GM21737 (cell line): ENCODE results near the gene UROC1.

Source experiments
- ATAC-seq: cut with Tn5 transposase; IDR thresholded peaks from one replicate; pipeline ENCODE4 v1.9.1; 2021; ENCODE audit warnings: mild to moderate bottlenecking, moderate library complexity; ENCODE audit not compliant: unreplicated experiment

Gene UROC1

DNA sequence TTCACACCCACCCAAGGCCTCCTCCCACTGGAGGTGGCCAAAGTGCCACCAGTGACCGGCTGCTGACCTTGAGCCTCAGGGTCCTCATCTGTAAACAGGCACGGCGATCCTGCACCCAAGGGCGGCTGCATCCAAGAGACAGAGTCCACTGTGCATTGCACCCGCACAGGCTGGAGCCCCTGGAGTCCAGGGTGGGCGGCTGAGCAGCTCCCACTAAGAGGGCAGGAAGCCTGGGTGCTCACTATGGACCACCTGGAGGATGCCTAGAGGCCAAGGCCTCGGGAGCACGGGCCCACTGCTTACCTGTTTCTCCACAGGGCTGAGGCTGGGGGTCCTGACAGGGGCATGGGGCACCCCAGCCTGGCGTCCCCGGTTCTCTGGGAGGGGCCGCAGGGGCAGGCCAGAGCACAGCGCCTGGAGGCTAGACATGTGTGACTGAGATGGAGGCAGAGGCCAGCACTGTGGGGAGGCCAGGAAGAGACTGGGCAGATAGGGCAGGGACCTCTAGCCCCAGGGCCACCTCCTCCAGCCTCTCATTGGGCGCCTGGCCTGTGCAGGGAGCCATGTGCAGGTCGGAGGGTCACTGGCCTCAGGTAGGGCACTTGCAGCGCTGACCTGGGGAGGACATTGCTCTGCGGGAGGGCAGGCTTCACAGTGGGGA lies at the start of gene UROC1:
Gene UROC1, minus strand, starts transcription at position 483 of the 661 bp plus-strand sequence. Its CDS starts 54 bp downstream, at position 429.
- ATAC-seq, result no peak

GRCh38 chr3:126562737-126563276 lies 45.2 kb upstream of the UROC1 start:
- no peak for ATAC-seq

- no peak for ATAC-seq
Observed at GRCh38 chr3:126558336-126559071, 40.9 kb upstream of the UROC1 start, which contains the start of gene C3orf22. TSS of gene C3orf22 (minus strand) at chr3:126558932. CDS start at chr3:126553390, 5,542 bp downstream.

GRCh38 chr3:126557761-126558160 lies 40.2 kb upstream of the UROC1 start:
- ATAC-seq, result no peak

DNA sequence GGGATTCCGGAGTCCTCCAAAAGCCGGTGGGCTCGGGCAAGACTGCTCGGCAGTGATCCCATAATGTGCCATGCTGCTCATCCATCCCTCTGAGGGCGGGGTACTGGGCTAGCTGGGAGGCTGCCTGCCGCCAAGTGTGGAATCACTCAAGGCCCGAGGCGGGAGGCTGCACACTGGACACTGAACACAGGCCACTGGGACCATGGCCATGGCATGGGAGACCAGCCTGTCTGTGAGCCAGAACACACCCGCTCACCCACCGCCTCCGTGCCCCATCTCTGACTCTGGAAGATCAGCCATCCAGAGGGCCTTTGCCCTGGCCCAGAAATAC lies 39.8 kb upstream of the UROC1 start:
- no peak for ATAC-seq

- ATAC-seq, result no peak
Observed at GRCh38 chr3:126556637-126557414, 39.3 kb upstream of the UROC1 start.

GRCh38 chr3:126555795-126556636 lies 38.4 kb upstream of the UROC1 start:
- ATAC-seq, result no peak

DNA sequence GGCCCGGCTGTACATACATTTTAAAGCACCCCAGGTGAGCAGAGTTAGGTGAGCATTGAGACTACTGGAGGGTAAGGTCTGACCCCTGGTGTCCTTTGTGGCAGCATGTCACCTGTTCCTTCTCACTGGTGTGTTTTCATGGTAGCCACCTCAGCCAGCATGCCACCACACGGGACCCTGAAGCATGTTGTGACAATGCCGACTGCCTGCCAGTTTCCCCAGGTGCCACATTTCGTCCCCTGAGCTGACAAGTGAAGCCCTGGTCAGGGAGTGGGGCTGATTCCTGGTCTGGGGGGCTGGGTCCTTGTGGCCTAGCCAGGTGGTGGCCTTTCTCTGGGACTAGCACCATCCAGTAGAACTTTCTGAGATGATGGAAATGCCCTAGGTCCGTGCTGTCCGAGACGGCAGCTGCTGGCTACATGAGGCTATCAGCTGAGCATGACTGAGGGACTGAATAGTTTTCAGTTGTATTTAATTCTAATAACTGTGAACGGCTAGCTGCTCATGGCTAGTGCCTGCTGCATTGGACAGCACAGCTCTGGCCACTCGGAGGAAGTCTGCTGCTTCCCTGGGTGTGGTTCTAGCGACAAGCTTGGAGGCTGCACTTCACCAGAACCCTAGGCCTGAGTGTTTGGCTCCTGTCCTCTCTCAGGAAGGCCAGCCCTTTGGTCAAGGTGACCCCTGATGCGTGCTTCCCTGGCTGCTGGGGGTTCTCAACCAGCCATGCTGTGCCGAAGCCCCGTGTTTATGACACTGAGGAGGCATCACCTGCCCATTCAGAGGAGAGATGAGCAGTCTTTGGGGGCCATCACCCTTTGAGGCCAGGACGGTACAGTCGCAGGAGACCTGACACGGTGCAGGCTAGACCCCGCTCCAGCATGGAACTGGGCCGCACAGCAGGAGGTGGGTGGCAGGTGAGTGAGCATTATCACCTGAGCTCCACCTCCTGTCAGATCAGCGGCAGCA lies 37.3 kb upstream of the UROC1 start:
- no peak for ATAC-seq

GRCh38 chr3:126553284-126554084 lies 35.9 kb upstream of the UROC1 start:
- ATAC-seq, result no peak

GRCh38 chr3:126552688-126553283 lies 35.2 kb upstream of the UROC1 start:
- no peak for ATAC-seq

- ATAC-seq, result no peak
Observed at GRCh38 chr3:126551839-126552687, 34.5 kb upstream of the UROC1 start.

DNA sequence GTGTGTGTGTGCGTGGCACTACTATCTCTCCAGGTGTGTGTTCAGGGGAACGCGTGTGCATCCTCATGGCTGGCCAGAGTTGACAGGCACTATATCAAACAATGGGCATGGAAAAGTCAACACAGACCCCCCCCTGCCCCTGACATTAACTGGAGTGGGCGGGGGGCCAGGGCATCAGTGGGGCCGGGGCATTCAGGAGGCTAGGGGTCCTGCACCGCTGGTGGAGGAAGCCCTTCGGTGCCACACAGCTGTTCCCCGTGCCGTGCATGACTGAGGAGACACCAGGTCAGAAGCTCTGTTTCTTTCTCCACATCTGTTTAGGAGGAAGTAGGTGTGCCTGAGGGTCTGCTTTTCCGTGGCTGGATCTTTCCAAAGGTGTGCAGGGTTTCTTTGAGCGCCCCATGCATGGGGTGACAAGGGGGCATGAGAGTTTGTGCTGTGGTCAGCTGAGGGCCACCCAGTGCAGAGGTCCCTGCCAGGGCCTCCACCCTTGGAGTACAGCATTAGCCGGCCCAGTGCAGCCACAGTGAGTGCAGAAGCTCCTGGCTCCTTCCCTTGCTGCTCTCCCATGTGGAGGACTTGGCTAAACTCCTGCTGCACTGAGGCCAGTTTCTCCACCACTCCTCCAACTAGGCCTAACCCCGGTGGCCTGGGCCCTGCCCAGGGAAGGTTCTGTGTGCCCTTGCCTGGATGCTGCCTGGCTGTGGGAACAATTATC lies 33.7 kb upstream of the UROC1 start:
- ATAC-seq, result no peak

GRCh38 chr3:126550488-126551051 lies 33.0 kb upstream of the UROC1 start:
- no peak for ATAC-seq

DNA sequence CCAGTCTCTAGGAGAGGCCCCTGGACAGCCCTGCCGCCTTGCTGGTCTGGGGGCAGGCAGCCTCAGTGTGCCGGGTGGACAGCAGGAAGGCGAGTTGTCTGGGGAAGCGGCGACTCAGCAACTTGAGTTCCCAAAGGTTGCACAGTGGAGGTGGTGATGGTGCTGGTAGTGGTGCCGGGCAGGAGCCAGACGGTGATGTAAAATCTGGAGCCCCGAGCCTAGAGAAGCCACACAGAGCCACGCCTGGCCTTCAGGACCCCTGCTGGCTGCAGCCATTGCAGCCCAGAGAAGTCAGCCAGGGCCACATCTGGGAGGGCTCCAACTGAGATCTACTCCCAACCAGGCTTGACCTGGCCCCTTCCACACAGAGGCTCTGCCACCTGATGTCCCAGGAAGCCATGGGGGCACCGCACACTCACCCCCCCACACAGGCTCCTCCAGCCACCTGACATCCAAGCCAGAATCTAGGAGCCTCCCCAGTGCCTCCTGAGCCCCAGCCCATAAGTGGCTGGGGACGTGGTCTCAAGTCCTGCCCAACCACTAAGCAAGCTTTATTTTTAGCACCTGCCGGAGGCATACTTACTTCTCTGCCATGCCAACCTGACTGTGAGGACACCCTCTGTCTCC lies 32.4 kb upstream of the UROC1 start:
- ATAC-seq, result no peak

DNA sequence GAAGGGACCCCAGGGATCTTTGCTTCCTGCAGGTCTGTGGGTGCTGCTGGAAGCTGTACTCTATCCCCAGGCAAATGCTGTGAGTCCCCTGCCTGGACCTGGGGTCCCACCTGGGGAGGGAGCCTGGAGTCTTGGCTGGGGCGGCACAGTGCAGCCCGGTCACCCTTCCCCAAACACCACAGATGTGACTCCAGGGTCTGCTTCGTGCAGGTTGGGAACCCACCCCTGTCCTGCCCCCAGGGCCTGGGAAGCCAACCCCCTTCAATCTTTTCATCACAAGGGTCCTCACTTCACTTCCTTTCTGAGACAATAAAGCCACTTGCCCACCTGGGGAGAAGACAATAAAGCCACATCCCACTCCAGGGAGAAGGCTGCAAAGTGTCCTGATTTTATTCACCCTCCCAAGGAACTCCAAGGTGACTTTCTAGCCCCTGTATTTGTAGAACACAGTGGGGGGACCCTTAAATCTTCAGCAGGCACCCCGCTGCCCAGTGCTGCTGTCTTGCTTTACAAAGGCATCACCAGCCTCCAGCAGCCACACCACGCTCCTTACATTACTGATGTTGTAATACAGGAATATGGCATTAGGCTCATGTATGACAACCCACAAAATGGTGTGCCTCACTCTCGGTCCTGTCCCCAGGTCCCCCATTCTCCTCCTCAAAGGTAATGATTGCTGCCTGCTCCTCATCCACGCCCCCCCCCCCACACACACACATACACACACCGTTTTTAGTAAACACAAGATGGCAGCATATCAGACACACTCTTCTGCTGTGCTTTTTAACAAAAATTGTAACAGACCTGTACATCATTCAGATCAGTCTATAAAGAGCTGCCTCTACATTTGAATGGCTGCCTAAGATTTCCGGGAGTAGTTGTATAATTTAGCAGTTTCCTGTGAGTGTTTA lies 31.2 kb upstream of the UROC1 start:
- no peak for ATAC-seq
